ENCODE data around the gene GJD3. TPM values are rescaled to one million over a fixed set of nuclear protein-coding genes. Genes with fewer than 3 reads are reported as not detected.

Gene GJD3
- total RNA-seq, 1 experiment from 2014 or later = not detected

- Mint-ChIP-seq H3K27me3 (ENCODE audit: low read depth) (peaks cover 18% of the 10 kb centered on the region), H3K4me1 (peaks cover 28 to 39% of the 10 kb centered on the region in 2 experiments), H3K9me3 (no peaks in the 10 kb centered on the region), H3K36me3 (ENCODE audit: insufficient read depth in 1 of 3, low read depth in 3 of 3) (no peaks in the 10 kb centered on the region; a peak in 1 of 7 replicates), H3K27ac (no peak overlapping the region), H3K4me3 (no peak overlapping the region)
- no peak for DNase-seq
- H3K14ac ChIP-seq (ENCODE audit: insufficient read depth, low read length) = no peak overlapping the region
- H3K18ac ChIP-seq (ENCODE audit: insufficient read length, low read depth, low read length) = no peak overlapping the region
- H2BK120ac ChIP-seq (ENCODE audit: low read depth, low read length, poor library complexity, severe bottlenecking) = no peak overlapping the region
- no peak overlapping the region for H3K23ac ChIP-seq (ENCODE audit: insufficient read length, low read depth, low read length)
- H3K56ac ChIP-seq (ENCODE audit: insufficient read length, low read depth, low read length) = no peak overlapping the region
- no peak overlapping the region for H3T11ph ChIP-seq (ENCODE audit: low read length)
- H2BK12ac ChIP-seq (ENCODE audit: insufficient read length, low read depth, low read length) = no peak overlapping the region
- H3K23me2 ChIP-seq (ENCODE audit: insufficient read length, low read depth, low read length, poor library complexity, severe bottlenecking) = no peaks in the 10 kb centered on the region
- no peak overlapping the region for H2AFZ ChIP-seq (ENCODE audit: low read length)
- H4K8ac ChIP-seq (replicated peaks; ENCODE audit: insufficient read length, low read depth, low read length) = no peak overlapping the region
- H3K27ac ChIP-seq (ENCODE audit: insufficient read length, low read depth, low read length) = no peak overlapping the region
- no peak overlapping the region for H2BK15ac ChIP-seq (ENCODE audit: low read depth, low read length)
- H2AK5ac ChIP-seq (ENCODE audit: insufficient read length, low read length) = no peak overlapping the region
- H4K91ac ChIP-seq (ENCODE audit: insufficient read length, low read depth, low read length) = no peak overlapping the region
- H3K4me2 ChIP-seq (ENCODE audit: insufficient read depth, insufficient read length, low read length) = no peak overlapping the region
- WGBS (ENCODE audit: extremely low coverage, insufficient read length, low lambda C conversion rate) = no CpG with 5 or more reads among the region's 13 CpGs
- H4K5ac ChIP-seq (ENCODE audit: insufficient read length, low read depth, low read length) = no peak overlapping the region
- H2BK20ac ChIP-seq (ENCODE audit: low read depth, low read length, poor library complexity, severe bottlenecking) = no peak overlapping the region
- no peaks in the 10 kb centered on the region for H3K27me3 ChIP-seq (ENCODE audit: insufficient read depth, low read length)
- H3K79me2 ChIP-seq (ENCODE audit: insufficient read depth, low read length) = peaks cover 3% of the 10 kb centered on the region; the same call in 1 of the 2 replicates
- H3K4me1 ChIP-seq (ENCODE audit: insufficient read depth, low read length) = no peaks in the 10 kb centered on the region; the same call in 1 of the 2 replicates
- H3K79me1 ChIP-seq (ENCODE audit: insufficient read depth, low read depth, low read length, poor library complexity, severe bottlenecking) = no peaks in the 10 kb centered on the region
- H2BK5ac ChIP-seq (ENCODE audit: insufficient read length, low read length) = no peak overlapping the region
- no peak overlapping the region for H3K9ac ChIP-seq (ENCODE audit: extremely low read depth, insufficient read length, low read length)
- H3K4ac ChIP-seq (ENCODE audit: low read depth, low read length) = no peak overlapping the region
- no peaks in the 10 kb centered on the region for H3K9me3 ChIP-seq (ENCODE audit: control insufficient read depth, low read depth, low read length)
- TF ChIP-seq, protein P1, sequence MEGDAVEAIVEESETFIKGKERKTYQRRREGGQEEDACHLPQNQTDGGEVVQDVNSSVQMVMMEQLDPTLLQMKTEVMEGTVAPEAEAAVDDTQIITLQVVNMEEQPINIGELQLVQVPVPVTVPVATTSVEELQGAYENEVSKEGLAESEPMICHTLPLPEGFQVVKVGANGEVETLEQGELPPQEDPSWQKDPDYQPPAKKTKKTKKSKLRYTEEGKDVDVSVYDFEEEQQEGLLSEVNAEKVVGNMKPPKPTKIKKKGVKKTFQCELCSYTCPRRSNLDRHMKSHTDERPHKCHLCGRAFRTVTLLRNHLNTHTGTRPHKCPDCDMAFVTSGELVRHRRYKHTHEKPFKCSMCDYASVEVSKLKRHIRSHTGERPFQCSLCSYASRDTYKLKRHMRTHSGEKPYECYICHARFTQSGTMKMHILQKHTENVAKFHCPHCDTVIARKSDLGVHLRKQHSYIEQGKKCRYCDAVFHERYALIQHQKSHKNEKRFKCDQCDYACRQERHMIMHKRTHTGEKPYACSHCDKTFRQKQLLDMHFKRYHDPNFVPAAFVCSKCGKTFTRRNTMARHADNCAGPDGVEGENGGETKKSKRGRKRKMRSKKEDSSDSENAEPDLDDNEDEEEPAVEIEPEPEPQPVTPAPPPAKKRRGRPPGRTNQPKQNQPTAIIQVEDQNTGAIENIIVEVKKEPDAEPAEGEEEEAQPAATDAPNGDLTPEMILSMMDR (conservative IDR thresholded peaks at IDR 0.05) = no peak
- no peaks in the 10 kb centered on the region for H4K20me1 ChIP-seq (ENCODE audit: control insufficient read depth, insufficient read depth, insufficient read length)
These were observed 39.2 kb downstream of the GJD3 start for GRCh38 chr17:40325156-40326013.
